ENCODE data around the gene NENF.

Gene NENF

DNA sequence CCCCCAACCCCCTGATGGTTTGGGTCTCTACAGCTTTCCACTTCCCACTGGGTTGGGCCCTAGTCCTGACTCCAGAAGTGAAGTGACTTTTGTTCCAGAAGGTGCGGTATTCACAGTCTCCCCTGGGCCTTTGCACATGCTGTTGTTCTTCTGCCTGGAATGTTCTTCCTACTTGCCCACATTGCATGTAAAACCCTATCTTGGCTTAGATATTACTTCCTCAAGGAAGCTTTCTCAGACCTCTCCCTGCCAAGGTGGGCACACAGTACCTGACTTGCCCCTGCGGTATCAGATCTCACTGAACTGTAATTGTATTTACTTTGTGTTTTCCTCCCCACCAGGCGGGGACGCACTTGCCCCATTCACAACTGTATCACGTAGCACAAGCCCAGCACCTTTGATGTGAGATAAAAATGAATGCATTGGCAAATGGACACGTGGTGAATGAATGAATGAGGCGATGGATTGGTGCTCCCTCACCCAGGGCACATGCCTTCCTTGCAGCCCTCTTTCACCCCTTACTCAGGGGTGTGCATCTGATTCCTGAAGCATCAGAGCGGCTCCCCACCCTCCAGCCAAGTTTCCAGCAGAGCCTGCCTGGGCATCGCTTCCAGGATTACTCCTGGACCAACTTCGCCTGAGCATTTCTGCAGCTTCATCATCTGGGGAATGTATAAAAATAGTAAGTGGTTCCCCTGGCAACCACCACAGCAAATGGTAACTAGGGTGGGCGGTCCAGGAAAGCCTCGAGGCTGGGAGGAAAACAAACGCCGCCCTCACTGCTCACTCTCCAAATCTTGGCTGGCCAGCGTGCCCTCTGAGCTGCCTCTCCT is 19.8 kb downstream of the NENF start:
- Histone ChIP-seq H3K9ac (ENCODE audit: low read depth, low read length) (no peak overlapping the region), H3K27me3 (ENCODE audit: control insufficient read depth, insufficient read depth, low read length) (no peaks in the 10 kb centered on the region), H3K4me1 (ENCODE audit: control insufficient read depth, insufficient read depth, low read length) (no peaks in the 10 kb centered on the region), H3K9me3 (ENCODE audit: control insufficient read depth, insufficient read depth, low read length) (no peaks in the 10 kb centered on the region), H3K4me3 (ENCODE audit: low read depth, low read length) (no peak overlapping the region), H3K36me3 (ENCODE audit: control insufficient read depth, insufficient read depth, low read length) (no peaks in the 10 kb centered on the region)

DNA sequence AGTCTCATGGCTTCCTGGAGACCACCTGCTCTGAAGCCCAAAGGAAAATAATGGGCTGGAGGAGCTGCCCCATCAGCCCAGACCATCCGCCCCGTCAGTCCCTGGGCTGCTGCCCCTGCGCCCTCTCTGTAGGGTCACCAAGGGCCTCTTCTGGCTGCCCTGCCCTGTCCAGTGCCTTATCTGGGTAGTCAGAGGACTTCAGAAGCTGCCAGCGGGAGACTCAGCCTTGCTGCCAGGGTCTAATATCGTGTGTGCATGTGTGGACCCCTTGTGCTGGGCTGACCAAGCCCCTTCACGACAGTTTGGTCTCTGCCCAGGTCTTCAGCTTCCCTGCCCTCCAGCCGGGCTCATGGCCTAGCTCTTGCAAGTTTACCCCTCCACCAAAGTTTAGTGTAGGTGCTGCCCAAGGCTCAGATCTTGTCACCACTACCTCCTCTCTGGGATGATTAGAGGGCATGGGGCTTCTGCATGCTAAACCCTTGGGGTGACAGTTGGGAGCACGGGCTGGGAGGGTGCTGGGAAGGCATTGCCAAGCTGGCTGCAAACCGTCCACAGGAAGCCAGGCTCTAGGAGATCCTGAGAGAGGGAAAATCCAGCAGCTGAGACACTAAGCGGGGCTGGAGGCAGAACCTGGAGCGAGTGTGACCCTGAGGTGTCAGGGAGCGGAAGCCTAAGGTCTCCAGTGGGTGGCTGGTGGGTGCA is 20.6 kb downstream of the NENF start:
- no peak overlapping the region for H3K9ac ChIP-seq (ENCODE audit: low read depth, low read length)

DNA sequence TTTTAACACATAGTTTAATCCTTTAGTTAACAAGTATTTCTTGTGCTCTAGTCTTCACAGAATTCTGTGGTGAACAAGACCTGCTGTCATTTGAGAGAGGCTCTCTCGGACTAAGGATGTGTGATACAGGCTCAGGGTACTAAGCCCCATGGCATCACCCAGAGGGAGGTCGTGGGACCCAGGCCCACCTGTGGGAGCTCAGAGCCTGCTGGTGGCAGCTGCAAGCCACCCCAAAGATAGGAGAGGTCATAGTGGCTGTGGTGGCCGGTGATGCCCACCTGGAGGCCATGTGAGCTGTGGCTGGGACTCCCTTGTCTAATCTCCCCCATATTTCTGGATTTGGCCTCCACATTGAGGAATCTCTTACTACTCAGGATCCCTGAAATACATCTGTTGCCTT is 22.0 kb downstream of the NENF start:
- no peaks in the 10 kb centered on the region for H3K27me3 ChIP-seq (ENCODE audit: control insufficient read depth, insufficient read depth, low read length)
- H3K9ac ChIP-seq (ENCODE audit: low read depth, low read length), result no peak overlapping the region
- H3K36me3 ChIP-seq (ENCODE audit: control insufficient read depth, insufficient read depth, low read length), result no peaks in the 10 kb centered on the region
- H3K4me1 ChIP-seq (ENCODE audit: control insufficient read depth, insufficient read depth, low read length), result no peaks in the 10 kb centered on the region
- no peak overlapping the region for H3K4me3 ChIP-seq (ENCODE audit: low read depth, low read length)
- no peaks in the 10 kb centered on the region for H3K9me3 ChIP-seq (ENCODE audit: control insufficient read depth, insufficient read depth, low read length)

More for the DNA sequence above, 20.6 kb downstream of the NENF start:
- H3K36me3 ChIP-seq (ENCODE audit: control insufficient read depth, insufficient read depth, low read length), result no peaks in the 10 kb centered on the region
- no peaks in the 10 kb centered on the region for H3K27me3 ChIP-seq (ENCODE audit: control insufficient read depth, insufficient read depth, low read length)
- H3K4me3 ChIP-seq (ENCODE audit: low read depth, low read length), result no peak overlapping the region
- H3K4me1 ChIP-seq (ENCODE audit: control insufficient read depth, insufficient read depth, low read length), result no peaks in the 10 kb centered on the region
- H3K9me3 ChIP-seq (ENCODE audit: control insufficient read depth, insufficient read depth, low read length), result no peaks in the 10 kb centered on the region

GRCh38 chr1:212455401-212455800 is 22.7 kb downstream of the NENF start:
- Histone ChIP-seq H3K9ac (ENCODE audit: low read depth, low read length) (no peak overlapping the region), H3K36me3 (ENCODE audit: control insufficient read depth, insufficient read depth, low read length) (no peaks in the 10 kb centered on the region), H3K4me3 (ENCODE audit: low read depth, low read length) (no peak overlapping the region), H3K27me3 (ENCODE audit: control insufficient read depth, insufficient read depth, low read length) (no peaks in the 10 kb centered on the region), H3K9me3 (ENCODE audit: control insufficient read depth, insufficient read depth, low read length) (no peaks in the 10 kb centered on the region), H3K4me1 (ENCODE audit: control insufficient read depth, insufficient read depth, low read length) (no peaks in the 10 kb centered on the region)

GRCh38 chr1:212455803-212456528 is 23.2 kb downstream of the NENF start:
- no peak overlapping the region for H3K9ac ChIP-seq (ENCODE audit: low read depth, low read length)
- no peak overlapping the region for H3K4me3 ChIP-seq (ENCODE audit: low read depth, low read length)
- no peaks in the 10 kb centered on the region for H3K9me3 ChIP-seq (ENCODE audit: control insufficient read depth, insufficient read depth, low read length)
- no peaks in the 10 kb centered on the region for H3K27me3 ChIP-seq (ENCODE audit: control insufficient read depth, insufficient read depth, low read length)
- no peaks in the 10 kb centered on the region for H3K36me3 ChIP-seq (ENCODE audit: control insufficient read depth, insufficient read depth, low read length)
- H3K4me1 ChIP-seq (ENCODE audit: control insufficient read depth, insufficient read depth, low read length), result no peaks in the 10 kb centered on the region

DNA sequence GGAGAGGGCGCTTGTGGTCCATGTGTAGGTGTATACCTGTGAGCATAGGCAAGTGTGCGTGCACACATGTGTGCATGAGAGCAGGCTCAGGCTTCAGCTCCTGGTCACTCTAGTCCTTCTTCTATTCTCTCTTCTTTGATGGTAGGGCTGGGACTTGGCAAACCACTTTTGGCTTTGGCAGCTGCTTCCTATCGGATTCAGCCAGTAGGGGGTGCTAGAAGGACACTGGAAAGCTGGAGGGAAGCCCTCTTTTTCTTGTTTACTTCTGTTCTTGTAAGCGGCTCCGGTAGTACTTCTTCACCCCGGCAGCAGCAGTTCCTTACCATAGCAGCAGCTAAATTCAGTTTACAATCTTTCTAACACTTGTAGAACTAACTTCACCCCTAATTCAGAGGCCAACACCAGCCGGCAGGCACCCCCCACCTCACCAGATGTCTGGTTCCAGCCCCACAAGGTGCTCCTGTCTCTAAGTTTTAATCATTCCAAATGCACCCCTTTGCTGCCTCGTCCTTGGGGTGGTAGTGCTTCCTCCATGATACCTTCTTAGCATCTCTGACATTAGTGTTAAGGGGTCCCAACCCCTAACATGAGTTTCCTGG is 25.1 kb downstream of the NENF start:
- Histone ChIP-seq H3K4me1 (ENCODE audit: control insufficient read depth, insufficient read depth, low read length) (peaks cover 4% of the 10 kb centered on the region), H3K4me3 (ENCODE audit: low read depth, low read length) (no peak overlapping the region), H3K9ac (ENCODE audit: low read depth, low read length) (no peak overlapping the region), H3K36me3 (ENCODE audit: control insufficient read depth, insufficient read depth, low read length) (no peaks in the 10 kb centered on the region), H3K9me3 (ENCODE audit: control insufficient read depth, insufficient read depth, low read length) (no peaks in the 10 kb centered on the region), H3K27me3 (ENCODE audit: control insufficient read depth, insufficient read depth, low read length) (no peaks in the 10 kb centered on the region)

GRCh38 chr1:212458817-212459216 is 26.1 kb downstream of the NENF start:
- H3K36me3 ChIP-seq (ENCODE audit: control insufficient read depth, insufficient read depth, low read length), result no peaks in the 10 kb centered on the region
- H3K4me1 ChIP-seq (ENCODE audit: control insufficient read depth, insufficient read depth, low read length), result peaks cover 4% of the 10 kb centered on the region
- no peaks in the 10 kb centered on the region for H3K9me3 ChIP-seq (ENCODE audit: control insufficient read depth, insufficient read depth, low read length)
- H3K27me3 ChIP-seq (ENCODE audit: control insufficient read depth, insufficient read depth, low read length), result no peaks in the 10 kb centered on the region
- no peak overlapping the region for H3K4me3 ChIP-seq (ENCODE audit: low read depth, low read length)
- no peak overlapping the region for H3K9ac ChIP-seq (ENCODE audit: low read depth, low read length)

- Histone ChIP-seq H3K27me3 (ENCODE audit: control insufficient read depth, insufficient read depth, low read length) (no peaks in the 10 kb centered on the region), H3K4me1 (ENCODE audit: control insufficient read depth, insufficient read depth, low read length) (peaks cover 4% of the 10 kb centered on the region), H3K36me3 (ENCODE audit: control insufficient read depth, insufficient read depth, low read length) (no peaks in the 10 kb centered on the region)
Observed at GRCh38 chr1:212459656-212460055, 26.9 kb downstream of the NENF start.

GRCh38 chr1:212460376-212460775 is 27.7 kb downstream of the NENF start:
- Histone ChIP-seq H3K4me1 (ENCODE audit: control insufficient read depth, insufficient read depth, low read length) (peaks cover 4% of the 10 kb centered on the region), H3K9me3 (ENCODE audit: control insufficient read depth, insufficient read depth, low read length) (no peaks in the 10 kb centered on the region), H3K9ac (ENCODE audit: low read depth, low read length) (no peak overlapping the region), H3K36me3 (ENCODE audit: control insufficient read depth, insufficient read depth, low read length) (no peaks in the 10 kb centered on the region), H3K27me3 (ENCODE audit: control insufficient read depth, insufficient read depth, low read length) (no peaks in the 10 kb centered on the region), H3K4me3 (ENCODE audit: low read depth, low read length) (no peak overlapping the region)

More at GRCh38 chr1:212459656-212460055, 26.9 kb downstream of the NENF start:
- Histone ChIP-seq H3K9ac (ENCODE audit: low read depth, low read length) (no peak overlapping the region), H3K9me3 (ENCODE audit: control insufficient read depth, insufficient read depth, low read length) (no peaks in the 10 kb centered on the region), H3K4me3 (ENCODE audit: low read depth, low read length) (no peak overlapping the region)

- Histone ChIP-seq H3K9ac (ENCODE audit: low read depth, low read length) (no peak overlapping the region), H3K4me1 (ENCODE audit: control insufficient read depth, insufficient read depth, low read length) (peaks cover 4% of the 10 kb centered on the region), H3K27me3 (ENCODE audit: control insufficient read depth, insufficient read depth, low read length) (no peaks in the 10 kb centered on the region), H3K9me3 (ENCODE audit: control insufficient read depth, insufficient read depth, low read length) (no peaks in the 10 kb centered on the region), H3K4me3 (ENCODE audit: low read depth, low read length) (no peak overlapping the region), H3K36me3 (ENCODE audit: control insufficient read depth, insufficient read depth, low read length) (no peaks in the 10 kb centered on the region)
Observed at GRCh38 chr1:212461916-212462660, 29.4 kb downstream of the NENF start.
